ENCODE measurements around the gene HHATL.

Gene HHATL

GRCh38 chr3:42747581-42747980 is 45.0 kb upstream of the HHATL start:
- DNase-seq, result no peak
- no peaks in the 10 kb centered on the region for H3K36me3 ChIP-seq (ENCODE audit: control insufficient read depth, insufficient read depth, low read length)
- H3K79me1 ChIP-seq (ENCODE audit: low read length), result no peaks in the 10 kb centered on the region
- no CpG with 5 or more reads among the region's 6 CpGs for WGBS (ENCODE audit: extremely low coverage, insufficient coverage, low lambda C conversion rate)
- H3K4ac ChIP-seq (ENCODE audit: low read depth, low read length), result no peak overlapping the region
- no peak overlapping the region for H4K5ac ChIP-seq (ENCODE audit: low read length)
- no peak overlapping the region for H3K4me2 ChIP-seq (ENCODE audit: low read length)
- H3K4me3 ChIP-seq (ENCODE audit: low read length), result no peak overlapping the region
- H3K23ac ChIP-seq (ENCODE audit: low read length), result no peak overlapping the region
- no peak overlapping the region for H3K27ac ChIP-seq (ENCODE audit: low read depth, low read length)
- no peak overlapping the region for H2AK5ac ChIP-seq (ENCODE audit: low read length)
- H3K27me3 ChIP-seq (ENCODE audit: insufficient read depth, low read length, poor library complexity), result no peaks in the 10 kb centered on the region
- no peak overlapping the region for H3K56ac ChIP-seq (ENCODE audit: low read length)
- H4K8ac ChIP-seq (ENCODE audit: low read depth, low read length), result no peak overlapping the region
- no peak overlapping the region for H3K18ac ChIP-seq (ENCODE audit: low read length)
- no peak overlapping the region for H2BK5ac ChIP-seq (ENCODE audit: low read length)
- no peak overlapping the region for H3K9ac ChIP-seq (ENCODE audit: low read length)
- no peaks in the 10 kb centered on the region for H3K4me1 ChIP-seq (ENCODE audit: control insufficient read depth, low read depth, low read length)
- no peak overlapping the region for H2BK15ac ChIP-seq (replicated peaks; ENCODE audit: low read depth)
- H3K79me2 ChIP-seq (ENCODE audit: control insufficient read depth, insufficient read depth, low read length), result no peaks in the 10 kb centered on the region
- H2BK120ac ChIP-seq (ENCODE audit: low read depth, low read length), result no peak overlapping the region

GRCh38 chr3:42746455-42747450 is 44.2 kb upstream of the HHATL start:
- no peak overlapping the region for H3K9ac ChIP-seq (ENCODE audit: low read length)
- H3K79me2 ChIP-seq (ENCODE audit: control insufficient read depth, insufficient read depth, low read length), result no peaks in the 10 kb centered on the region
- no peak overlapping the region for H4K8ac ChIP-seq (ENCODE audit: low read depth, low read length)
- H3K79me1 ChIP-seq (ENCODE audit: low read length), result no peaks in the 10 kb centered on the region
- no peak overlapping the region for H3K4me3 ChIP-seq (ENCODE audit: low read length)
- no CpG with 5 or more reads among the region's 11 CpGs for WGBS (ENCODE audit: extremely low coverage, insufficient coverage, low lambda C conversion rate)
- no peak overlapping the region for H4K5ac ChIP-seq (ENCODE audit: low read length)
- H3K36me3 ChIP-seq (ENCODE audit: control insufficient read depth, insufficient read depth, low read length), result no peaks in the 10 kb centered on the region
- H2AK5ac ChIP-seq (ENCODE audit: low read length), result no peak overlapping the region
- H3K56ac ChIP-seq (ENCODE audit: low read length), result no peak overlapping the region
- no peak overlapping the region for H3K27ac ChIP-seq (ENCODE audit: low read depth, low read length)
- no peak overlapping the region for H3K23ac ChIP-seq (ENCODE audit: low read length)
- no peak overlapping the region for H2BK15ac ChIP-seq (replicated peaks; ENCODE audit: low read depth)
- no peak overlapping the region for H3K18ac ChIP-seq (ENCODE audit: low read length)
- DNase-seq, result no peak
- H3K4me1 ChIP-seq (ENCODE audit: control insufficient read depth, low read depth, low read length), result no peaks in the 10 kb centered on the region
- no peak overlapping the region for H3K4ac ChIP-seq (ENCODE audit: low read depth, low read length)
- H2BK120ac ChIP-seq (ENCODE audit: low read depth, low read length), result no peak overlapping the region
- no peak overlapping the region for H2BK5ac ChIP-seq (ENCODE audit: low read length)
- H3K4me2 ChIP-seq (ENCODE audit: low read length), result no peak overlapping the region
- H3K27me3 ChIP-seq (ENCODE audit: insufficient read depth, low read length, poor library complexity), result no peaks in the 10 kb centered on the region

- no CpG with 5 or more reads among the region's 8 CpGs for WGBS (ENCODE audit: extremely low coverage, insufficient coverage, low lambda C conversion rate)
- no peak overlapping the region for H3K4ac ChIP-seq (ENCODE audit: low read depth, low read length)
- no peak overlapping the region for H2BK15ac ChIP-seq (replicated peaks; ENCODE audit: low read depth)
- H3K4me3 ChIP-seq (ENCODE audit: low read length), result no peak overlapping the region
- H2BK120ac ChIP-seq (ENCODE audit: low read depth, low read length), result no peak overlapping the region
- H4K8ac ChIP-seq (ENCODE audit: low read depth, low read length), result no peak overlapping the region
- H3K27me3 ChIP-seq (ENCODE audit: insufficient read depth, low read length, poor library complexity), result no peaks in the 10 kb centered on the region
- DNase-seq, result peak; percentile 52
- no peak overlapping the region for H3K18ac ChIP-seq (ENCODE audit: low read length)
- H3K4me1 ChIP-seq (ENCODE audit: control insufficient read depth, low read depth, low read length), result no peaks in the 10 kb centered on the region
- no peak overlapping the region for H3K56ac ChIP-seq (ENCODE audit: low read length)
- H3K36me3 ChIP-seq (ENCODE audit: control insufficient read depth, insufficient read depth, low read length), result no peaks in the 10 kb centered on the region
- no peak overlapping the region for H4K5ac ChIP-seq (ENCODE audit: low read length)
- no peak overlapping the region for H3K4me2 ChIP-seq (ENCODE audit: low read length)
- no peak overlapping the region for H2BK5ac ChIP-seq (ENCODE audit: low read length)
- no peaks in the 10 kb centered on the region for H3K79me1 ChIP-seq (ENCODE audit: low read length)
- no peak overlapping the region for H3K23ac ChIP-seq (ENCODE audit: low read length)
- no peaks in the 10 kb centered on the region for H3K79me2 ChIP-seq (ENCODE audit: control insufficient read depth, insufficient read depth, low read length)
- H2AK5ac ChIP-seq (ENCODE audit: low read length), result no peak overlapping the region
- H3K27ac ChIP-seq (ENCODE audit: low read depth, low read length), result no peak overlapping the region
- H3K9ac ChIP-seq (ENCODE audit: low read length), result no peak overlapping the region
Observed at GRCh38 chr3:42745776-42746454, 43.3 kb upstream of the HHATL start.

- H3K4me2 ChIP-seq (ENCODE audit: low read length), result no peak overlapping the region
- no peaks in the 10 kb centered on the region for H3K79me1 ChIP-seq (ENCODE audit: low read length)
- H2BK120ac ChIP-seq (ENCODE audit: low read depth, low read length), result no peak overlapping the region
- no peak overlapping the region for H3K27ac ChIP-seq (ENCODE audit: low read depth, low read length)
- no peak overlapping the region for H2AK5ac ChIP-seq (ENCODE audit: low read length)
- DNase-seq, result no peak
- H2BK5ac ChIP-seq (ENCODE audit: low read length), result no peak overlapping the region
- no peak overlapping the region for H3K4me3 ChIP-seq (ENCODE audit: low read length)
- no peak overlapping the region for H4K5ac ChIP-seq (ENCODE audit: low read length)
- no peaks in the 10 kb centered on the region for H3K27me3 ChIP-seq (ENCODE audit: insufficient read depth, low read length, poor library complexity)
- no peak overlapping the region for H3K4ac ChIP-seq (ENCODE audit: low read depth, low read length)
- no peak overlapping the region for H2BK15ac ChIP-seq (replicated peaks; ENCODE audit: low read depth)
- H3K18ac ChIP-seq (ENCODE audit: low read length), result no peak overlapping the region
- no peaks in the 10 kb centered on the region for H3K79me2 ChIP-seq (ENCODE audit: control insufficient read depth, insufficient read depth, low read length)
- no peak overlapping the region for H4K8ac ChIP-seq (ENCODE audit: low read depth, low read length)
- no peaks in the 10 kb centered on the region for H3K36me3 ChIP-seq (ENCODE audit: control insufficient read depth, insufficient read depth, low read length)
- no CpG with 5 or more reads among the region's 3 CpGs for WGBS (ENCODE audit: extremely low coverage, insufficient coverage, low lambda C conversion rate)
- no peaks in the 10 kb centered on the region for H3K4me1 ChIP-seq (ENCODE audit: control insufficient read depth, low read depth, low read length)
- no peak overlapping the region for H3K9ac ChIP-seq (ENCODE audit: low read length)
- no peak overlapping the region for H3K23ac ChIP-seq (ENCODE audit: low read length)
- H3K56ac ChIP-seq (ENCODE audit: low read length), result no peak overlapping the region
Observed at GRCh38 chr3:42745291-42745745, 42.7 kb upstream of the HHATL start.

GRCh38 chr3:42743204-42743995 is 40.8 kb upstream of the HHATL start:
- no peak overlapping the region for H4K5ac ChIP-seq (ENCODE audit: low read length)
- H3K79me2 ChIP-seq (ENCODE audit: control insufficient read depth, insufficient read depth, low read length), result no peaks in the 10 kb centered on the region
- H3K9ac ChIP-seq (ENCODE audit: low read length), result no peak overlapping the region
- no peak overlapping the region for H3K4me3 ChIP-seq (ENCODE audit: low read length)
- H2AK5ac ChIP-seq (ENCODE audit: low read length), result no peak overlapping the region
- no peak overlapping the region for H2BK15ac ChIP-seq (replicated peaks; ENCODE audit: low read depth)
- no peak overlapping the region for H3K27ac ChIP-seq (ENCODE audit: low read depth, low read length)
- H3K79me1 ChIP-seq (ENCODE audit: low read length), result no peaks in the 10 kb centered on the region
- no peak for DNase-seq
- no peak overlapping the region for H3K23ac ChIP-seq (ENCODE audit: low read length)
- H3K18ac ChIP-seq (ENCODE audit: low read length), result no peak overlapping the region
- H3K4me1 ChIP-seq (ENCODE audit: control insufficient read depth, low read depth, low read length), result no peaks in the 10 kb centered on the region
- H3K27me3 ChIP-seq (ENCODE audit: insufficient read depth, low read length, poor library complexity), result no peaks in the 10 kb centered on the region
- no CpG with 5 or more reads among the region's 7 CpGs for WGBS (ENCODE audit: extremely low coverage, insufficient coverage, low lambda C conversion rate)
- H4K8ac ChIP-seq (ENCODE audit: low read depth, low read length), result no peak overlapping the region
- H3K4ac ChIP-seq (ENCODE audit: low read depth, low read length), result no peak overlapping the region
- no peak overlapping the region for H2BK120ac ChIP-seq (ENCODE audit: low read depth, low read length)
- H3K4me2 ChIP-seq (ENCODE audit: low read length), result no peak overlapping the region
- H3K36me3 ChIP-seq (ENCODE audit: control insufficient read depth, insufficient read depth, low read length), result no peaks in the 10 kb centered on the region
- no peak overlapping the region for H2BK5ac ChIP-seq (ENCODE audit: low read length)
- H3K56ac ChIP-seq (ENCODE audit: low read length), result no peak overlapping the region
